ENCODE measurements around the gene YY1. TPM values are rescaled to one million over a fixed set of nuclear protein-coding genes. Genes with fewer than 3 reads are reported as not detected.
A peak's percentile ranks its signal among the peaks of the same experiment; 100 is the strongest.

YY1 gene
- total RNA-seq, 6 experiments from 2014 or later, result 24.4 to 52.5 (median 36.1) TPM

DNA sequence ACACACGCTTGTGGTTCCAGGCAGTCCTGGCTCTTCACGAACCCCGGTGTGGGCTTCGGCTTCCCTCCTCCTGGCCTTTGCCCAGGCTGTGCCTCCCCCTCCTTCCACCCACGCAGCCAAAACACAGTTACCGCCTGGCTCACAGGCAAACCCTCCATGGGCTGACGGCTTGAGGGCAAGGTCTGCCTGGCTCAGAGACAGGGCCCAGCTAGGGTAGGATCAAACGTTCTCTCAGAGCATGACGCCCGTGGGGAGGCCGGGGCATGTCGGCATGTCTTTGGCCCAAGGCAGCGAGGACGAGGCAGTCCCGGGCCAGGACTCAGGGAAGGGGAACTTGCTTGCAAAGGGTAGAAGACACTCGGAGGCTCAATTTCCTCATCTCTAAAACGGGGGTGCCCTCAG lies 86.3 kb downstream of the YY1 start:
- H3K36me3 ChIP-seq, result peaks cover 0 to 47% (median 13%) of the 10 kb centered on the region in 4 donors
- no peaks in the 10 kb centered on the region for H3K9me3 ChIP-seq
- peak; percentile 63 for TF ChIP-seq POLR2A (IDR thresholded peaks at IDR 0.05)
- TF ChIP-seq CTCF (IDR thresholded peaks at IDR 0.05), result no peak
- H3K4me3 ChIP-seq, result peak overlapping the region; percentile 37 to 87 (median 71)
- ATAC-seq, result peak; percentile 53 to 72 (median 61)
- 52% methylated on average over 13 of the region's 17 CpGs for WGBS (ENCODE audit: insufficient coverage, low coverage, low lambda C conversion rate, missing lambda C conversion rate)
- intact Hi-C loops (cut with DNase I), result no loop called here
- no peaks in the 10 kb centered on the region for H3K27me3 ChIP-seq
- peaks cover 0 to 61% (median 12%) of the 10 kb centered on the region in 4 donors for H3K4me1 ChIP-seq
- H3K27ac ChIP-seq, result peak overlapping the region; percentile 66 to 92 (median 78)
- peak; percentile 90 to 96 (median 96) for DNase-seq

DNA sequence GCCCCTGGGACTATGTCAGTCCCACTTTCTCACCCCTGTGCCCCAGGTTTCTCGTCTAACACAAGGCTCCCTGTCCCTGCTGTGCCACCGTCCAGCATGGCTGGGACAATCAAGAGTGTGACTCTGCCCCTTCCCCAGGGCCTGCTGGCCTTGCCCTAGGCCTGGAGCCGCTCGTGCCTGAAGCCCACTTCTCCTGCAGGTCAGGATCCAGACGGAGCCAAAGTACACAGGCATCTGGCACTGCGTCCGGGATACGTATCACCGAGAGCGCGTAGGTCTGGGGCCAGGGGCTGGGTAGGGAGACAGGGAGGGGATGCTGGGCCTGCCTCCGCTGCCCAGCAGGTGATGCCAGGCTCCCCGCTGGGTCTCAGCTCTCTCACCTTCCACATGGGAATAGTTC lies 87.0 kb downstream of the YY1 start:
- Histone ChIP-seq H3K27ac (peak overlapping the region; percentile 66 to 92 (median 73)), H3K4me1 (peaks cover 0 to 55% (median 10%) of the 10 kb centered on the region in 4 donors), H3K27me3 (no peaks in the 10 kb centered on the region), H3K36me3 (peaks cover 0 to 48% (median 13%) of the 10 kb centered on the region in 4 donors), H3K9me3 (no peaks in the 10 kb centered on the region), H3K4me3 (peak overlapping the region; percentile 31 to 87 (median 71))
- peak; percentile 0 to 45 (median 38) for ATAC-seq
- DNase-seq, result peak; percentile 77 to 91 (median 89)
- intact Hi-C loops (cut with DNase I), result no loop called here
- WGBS (ENCODE audit: insufficient coverage, low coverage, low lambda C conversion rate, missing lambda C conversion rate), result 10% methylated on average over 9 of the region's 13 CpGs
- TF ChIP-seq CTCF (IDR thresholded peaks at IDR 0.05) (no peak), POLR2A (IDR thresholded peaks at IDR 0.05) (no peak)

GRCh38 chr14:100327128-100327527 lies 88.2 kb downstream of the YY1 start:
- Histone ChIP-seq H3K36me3 (peaks cover 0 to 48% (median 13%) of the 10 kb centered on the region in 4 donors), H3K4me3 (no peak overlapping the region), H3K9me3 (no peaks in the 10 kb centered on the region), H3K27me3 (no peaks in the 10 kb centered on the region), H3K4me1 (peaks cover 0 to 43% (median 4%) of the 10 kb centered on the region in 4 donors), H3K27ac (no peak overlapping the region)
- ATAC-seq (no peak), DNase-seq (no peak)
- intact Hi-C loops (cut with DNase I), result no loop called here
- 20% methylated on average over 1 of the region's 24 CpGs for WGBS (ENCODE audit: insufficient coverage, low coverage, low lambda C conversion rate, missing lambda C conversion rate)
- TF ChIP-seq POLR2A (IDR thresholded peaks at IDR 0.05), result no peak
- TF ChIP-seq CTCF (IDR thresholded peaks at IDR 0.05), result no peak

- WGBS (ENCODE audit: insufficient coverage, low coverage, low lambda C conversion rate, missing lambda C conversion rate), result 60% methylated on average over 1 of the region's 32 CpGs
- peak in 1 of 3 donors; percentile 65 for DNase-seq
- Histone ChIP-seq H3K27ac (peak overlapping the region in 1 of 3 donors; percentile 69), H3K4me1 (peaks cover 0 to 39% (median 0%) of the 10 kb centered on the region in 4 donors), H3K4me3 (no peak overlapping the region), H3K27me3 (no peaks in the 10 kb centered on the region), H3K9me3 (no peaks in the 10 kb centered on the region), H3K36me3 (peaks cover 0 to 48% (median 13%) of the 10 kb centered on the region in 4 donors)
- intact Hi-C loops (cut with DNase I), result no loop called here
- ATAC-seq, result peak in 1 of 4 donors; percentile 1
- TF ChIP-seq POLR2A (IDR thresholded peaks at IDR 0.05) (peak; percentile 32), CTCF (IDR thresholded peaks at IDR 0.05) (no peak)
These were observed 89.7 kb downstream of the YY1 start for GRCh38 chr14:100328495-100329163.

Measured in right lobe of liver (tissue), 6 donors.